H4 (cell line): ENCODE data around the gene RRM1. TPM values are rescaled to one million over a fixed set of nuclear protein-coding genes. Genes with fewer than 3 reads are reported as not detected.
"Not testable (repeated sequence)": the region's sequence is repeated elsewhere in the genome, so short reads cannot be mapped to it uniquely, and the experiment has no call there.

Source experiments
- DNase-seq: peaks from one replicate; pipeline ENCODE4 v3.0.0-alpha.2; 2015; ENCODE audit warnings: low spot score
- total RNA-seq: library from RNA; depleted of rRNA; stranded (reverse); fragments of >200 nt; shearing (Covaris generic); gene quantifications from 2 replicates; pipeline ENCODE4 v1.2.3, GENCODE V29; 2014; rRNA removed

The RRM1 gene
- 180 and 193 TPM in 2 replicates for total RNA-seq

GRCh38 chr11:4094348-4095291 lies at the start of gene RRM1:
Gene RRM1, plus strand, starts transcription at chr11:4094799. Its CDS starts 214 bp downstream, at chr11:4095013.
- DNase-seq, result peak; percentile 97

- no peak for DNase-seq
Observed at GRCh38 chr11:4044976-4045646, 49.5 kb upstream of the RRM1 start.

DNA sequence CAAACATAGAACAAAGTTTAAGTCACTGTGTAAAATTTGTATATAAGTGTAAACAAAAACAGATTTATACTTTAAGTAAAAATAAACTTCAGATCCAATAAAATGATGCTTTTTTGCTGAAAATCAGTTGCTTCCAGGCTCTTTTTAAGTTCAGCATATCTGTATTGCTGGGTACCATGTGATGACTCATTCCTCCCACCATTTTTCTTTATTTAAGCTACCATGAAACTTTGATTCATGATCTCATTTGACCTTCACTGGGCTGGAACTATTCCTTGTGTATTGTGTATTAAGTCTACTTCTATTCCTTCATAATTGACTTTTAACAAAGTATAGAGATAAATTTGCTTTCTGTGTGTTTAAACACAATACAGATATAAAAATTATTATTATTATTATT lies 46.3 kb upstream of the RRM1 start:
- DNase-seq, result no peak

GRCh38 chr11:4049006-4049405 lies 45.6 kb upstream of the RRM1 start:
- no peak for DNase-seq

DNA sequence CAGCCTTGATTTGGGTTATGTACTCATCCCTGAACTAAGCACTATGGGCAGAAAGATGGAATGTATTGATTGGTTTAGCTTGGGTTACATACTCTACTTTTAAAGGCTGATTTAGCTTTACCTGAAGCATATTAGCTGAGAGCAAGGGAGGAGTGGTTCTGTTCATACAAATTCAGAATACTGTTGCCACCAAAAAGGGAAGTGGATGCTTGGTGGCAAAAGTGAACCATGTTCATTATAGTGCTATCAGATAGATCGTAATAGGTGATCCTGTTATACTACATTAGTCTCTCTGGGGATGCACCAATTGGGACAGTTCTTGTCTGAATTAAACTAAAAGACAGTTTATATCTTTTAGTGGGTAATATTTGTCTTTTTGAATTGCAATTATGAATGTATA lies 44.5 kb upstream of the RRM1 start:
- DNase-seq, result no peak

DNA sequence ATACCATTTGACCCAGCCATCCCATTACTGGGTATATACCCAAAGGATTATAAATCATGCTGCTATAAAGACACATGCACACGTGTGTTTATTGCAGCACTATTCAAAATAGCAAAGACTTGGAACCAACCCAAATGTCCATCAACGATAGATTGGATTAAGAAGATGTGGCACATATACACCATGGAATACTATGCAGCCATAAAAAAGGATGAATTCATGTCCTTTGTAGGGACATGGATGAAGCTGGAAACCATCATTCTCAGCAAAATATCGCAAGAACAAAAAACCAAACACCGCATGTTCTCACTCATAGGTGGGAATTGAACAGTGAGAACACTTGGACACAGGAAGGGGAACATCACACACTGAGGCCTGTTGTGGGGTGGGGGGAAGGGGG lies 41.4 kb upstream of the RRM1 start:
- DNase-seq, result not testable (repeated sequence)

GRCh38 chr11:4054643-4055042 lies 40.0 kb upstream of the RRM1 start:
- no peak for DNase-seq

DNA sequence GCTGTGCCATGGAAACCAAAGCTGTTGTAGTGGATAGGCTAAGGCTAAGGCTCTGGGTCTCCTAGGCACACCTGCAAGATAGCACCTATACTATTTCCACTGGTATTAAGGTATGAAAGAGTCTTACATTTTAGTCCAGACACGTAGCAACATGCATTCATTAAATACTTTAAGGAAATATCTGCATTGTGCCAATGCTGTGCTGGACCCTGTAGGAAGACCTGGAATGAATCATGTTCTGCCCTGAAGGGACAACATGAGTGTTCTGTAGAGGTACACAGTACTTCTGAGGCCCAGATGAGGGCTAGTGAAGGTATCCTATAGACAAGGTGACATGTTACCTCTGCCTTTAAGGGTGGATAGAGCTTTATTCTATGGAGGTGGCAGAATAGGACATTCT lies 35.2 kb upstream of the RRM1 start:
- no peak for DNase-seq

- DNase-seq, result no peak
Observed at GRCh38 chr11:4060182-4060923, 34.2 kb upstream of the RRM1 start.

- no peak for DNase-seq
Observed at GRCh38 chr11:4061700-4062099, 32.9 kb upstream of the RRM1 start.

DNA sequence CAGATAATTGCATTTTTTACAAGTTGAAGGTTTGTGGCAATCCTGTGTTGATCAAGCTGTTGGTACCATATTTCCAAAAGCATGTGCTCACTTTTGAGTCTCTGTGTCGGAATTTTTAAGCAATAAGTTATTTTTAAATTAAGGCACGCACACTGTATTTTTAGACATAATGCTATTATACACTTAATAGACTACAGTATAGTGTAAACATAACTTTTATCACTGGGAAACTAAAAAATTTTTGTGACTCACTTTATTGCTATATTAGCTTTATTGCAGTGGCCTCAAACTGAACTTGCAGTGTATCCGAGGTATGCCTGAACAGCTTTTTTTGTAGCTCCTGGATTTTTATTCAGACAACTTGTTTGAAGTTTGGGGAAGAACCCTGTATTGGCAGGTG lies 31.3 kb upstream of the RRM1 start:
- no peak for DNase-seq

DNA sequence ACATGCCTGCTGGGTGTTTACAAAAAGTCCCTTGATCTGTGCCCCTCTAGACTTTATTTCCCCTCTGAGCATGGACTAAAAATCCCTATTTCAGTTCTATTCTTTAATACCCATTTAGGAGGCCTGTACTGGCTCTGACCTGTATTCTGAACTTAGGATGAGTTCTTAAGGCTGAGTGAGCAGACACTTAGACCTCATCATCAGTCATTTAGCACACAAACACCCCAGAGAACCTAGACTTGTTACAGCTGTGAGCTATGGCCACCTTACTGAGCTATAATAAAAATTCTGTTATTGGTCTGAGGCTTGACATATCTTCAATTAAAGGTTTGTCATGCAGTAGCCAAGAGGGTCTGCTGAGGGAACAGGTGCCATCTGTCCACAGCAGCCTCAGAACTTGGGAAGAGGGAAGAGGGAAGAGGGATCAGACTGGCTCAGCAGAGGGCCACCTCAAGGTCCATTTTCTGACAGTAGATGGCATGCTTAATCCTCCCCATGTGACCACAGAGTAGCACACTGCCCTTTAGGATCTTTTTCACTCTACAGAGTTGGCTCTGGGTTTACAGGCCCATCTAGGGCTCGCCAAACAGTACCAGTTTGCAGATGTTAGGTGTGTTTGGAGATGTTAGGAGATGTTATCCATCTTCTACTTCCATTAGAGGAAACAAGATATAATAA lies 30.2 kb upstream of the RRM1 start:
- no peak for DNase-seq

GRCh38 chr11:4065086-4065485 lies 29.5 kb upstream of the RRM1 start:
- no peak for DNase-seq

GRCh38 chr11:4065601-4066377 lies 28.8 kb upstream of the RRM1 start:
- no peak for DNase-seq

DNA sequence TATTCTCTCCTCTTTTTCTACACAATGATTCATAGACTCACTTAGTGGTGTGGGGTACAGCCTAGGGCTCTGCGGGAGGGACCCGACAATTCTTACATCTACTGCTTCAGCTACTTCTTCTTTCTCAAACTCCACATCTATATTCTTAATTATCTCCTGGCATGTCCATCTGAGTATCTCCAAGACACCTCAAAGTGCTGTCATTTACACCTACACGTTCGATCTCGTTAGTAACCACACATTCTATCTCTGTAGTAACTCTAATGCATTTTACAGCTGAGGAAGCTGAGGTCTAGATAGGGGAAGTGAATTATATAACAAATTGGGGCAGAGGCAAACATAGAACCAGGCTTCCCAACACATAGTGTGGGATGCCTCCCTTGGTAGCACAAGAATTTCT lies 27.7 kb upstream of the RRM1 start:
- no peak for DNase-seq

- peak; percentile 28 for DNase-seq
Observed at GRCh38 chr11:4068962-4069361, 25.6 kb upstream of the RRM1 start.

- DNase-seq, result no peak
Observed at GRCh38 chr11:4071325-4071724, 23.3 kb upstream of the RRM1 start.

- DNase-seq, result no peak
Observed at GRCh38 chr11:4071914-4072313, 22.7 kb upstream of the RRM1 start.

- peak; percentile 74 for DNase-seq
Observed at GRCh38 chr11:4072668-4073285, 21.8 kb upstream of the RRM1 start.

- no peak for DNase-seq
Observed at GRCh38 chr11:4074266-4074665, 20.3 kb upstream of the RRM1 start.

DNA sequence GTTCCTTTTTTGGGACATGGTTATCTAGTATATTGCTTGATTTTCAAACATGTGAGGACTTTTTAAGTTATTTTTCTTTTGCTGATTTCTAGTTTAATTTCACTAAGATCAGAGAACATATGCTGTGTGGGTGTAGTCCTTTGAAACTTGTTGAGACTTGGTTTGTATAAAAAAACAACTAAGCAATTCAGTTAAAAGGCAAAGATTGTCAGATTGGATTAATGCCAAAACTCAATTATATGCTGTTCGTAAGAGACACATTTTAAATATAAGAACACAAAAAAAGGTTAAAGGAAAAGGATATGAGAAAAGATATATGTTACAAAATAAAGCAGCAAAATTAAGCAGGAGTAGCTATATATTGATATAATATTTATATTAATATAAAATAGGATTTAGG lies 17.8 kb upstream of the RRM1 start:
- no peak for DNase-seq
